ENCODE measurements around the gene REG1B. TPM values are rescaled to one million over a fixed set of nuclear protein-coding genes. Genes with fewer than 3 reads are reported as not detected.

The REG1B gene
- polyA plus RNA-seq, 1 donor = 0.24 TPM

- H3K4me1 ChIP-seq (ENCODE audit: control insufficient read depth, insufficient read depth, low read length) = peaks cover 14% of the 10 kb centered on the region
- H3K4me3 ChIP-seq (ENCODE audit: low read length) = no peak overlapping the region
- DNase-seq = peak; percentile 13 to 70
- WGBS (ENCODE audit: insufficient coverage, low lambda C conversion rate) = no CpG with 5 or more reads among the region's 2 CpGs
- no peaks in the 10 kb centered on the region for H3K36me3 ChIP-seq (ENCODE audit: control insufficient read depth, insufficient read depth, low read length)
- H3K9me3 ChIP-seq (ENCODE audit: control insufficient read depth, low read depth, low read length) = no peaks in the 10 kb centered on the region
- no peak overlapping the region for H3K27ac ChIP-seq (ENCODE audit: low read length)
- no peaks in the 10 kb centered on the region for H3K27me3 ChIP-seq (ENCODE audit: control insufficient read depth, insufficient read depth, low read length)
Observed at GRCh38 chr2:79116997-79117928, 29.5 kb upstream of the REG1B start.

GRCh38 chr2:79114797-79115494, 27.2 kb upstream of the REG1B start:
- DNase-seq = peak; percentile 7 to 44
- WGBS (ENCODE audit: insufficient coverage, low lambda C conversion rate) = no CpG with 5 or more reads among the region's 3 CpGs
- Histone ChIP-seq H3K36me3 (ENCODE audit: control insufficient read depth, insufficient read depth, low read length) (no peaks in the 10 kb centered on the region), H3K4me1 (ENCODE audit: control insufficient read depth, insufficient read depth, low read length) (peaks cover 14% of the 10 kb centered on the region), H3K4me3 (ENCODE audit: low read length) (no peak overlapping the region), H3K9me3 (ENCODE audit: control insufficient read depth, low read depth, low read length) (no peaks in the 10 kb centered on the region), H3K27me3 (ENCODE audit: control insufficient read depth, insufficient read depth, low read length) (no peaks in the 10 kb centered on the region), H3K27ac (ENCODE audit: low read length) (no peak overlapping the region)

- H3K36me3 ChIP-seq (ENCODE audit: control insufficient read depth, insufficient read depth, low read length) = no peaks in the 10 kb centered on the region
- peaks cover 14% of the 10 kb centered on the region for H3K4me1 ChIP-seq (ENCODE audit: control insufficient read depth, insufficient read depth, low read length)
- H3K27ac ChIP-seq (ENCODE audit: low read length) = no peak overlapping the region
- no peak for DNase-seq
- H3K27me3 ChIP-seq (ENCODE audit: control insufficient read depth, insufficient read depth, low read length) = no peaks in the 10 kb centered on the region
- 100% methylated on average over 2 of the region's 3 CpGs for WGBS (ENCODE audit: insufficient coverage, low lambda C conversion rate)
- H3K4me3 ChIP-seq (ENCODE audit: low read length) = no peak overlapping the region
- H3K9me3 ChIP-seq (ENCODE audit: control insufficient read depth, low read depth, low read length) = no peaks in the 10 kb centered on the region
Observed at GRCh38 chr2:79112269-79112668, 24.5 kb upstream of the REG1B start.

- Histone ChIP-seq H3K4me1 (ENCODE audit: control insufficient read depth, insufficient read depth, low read length) (peaks cover 17% of the 10 kb centered on the region), H3K9me3 (ENCODE audit: control insufficient read depth, low read depth, low read length) (peaks cover 10% of the 10 kb centered on the region), H3K4me3 (ENCODE audit: low read length) (no peak overlapping the region), H3K27ac (ENCODE audit: low read length) (no peak overlapping the region), H3K27me3 (ENCODE audit: control insufficient read depth, insufficient read depth, low read length) (no peaks in the 10 kb centered on the region), H3K36me3 (ENCODE audit: control insufficient read depth, insufficient read depth, low read length) (no peaks in the 10 kb centered on the region)
- DNase-seq = no peak
- WGBS (ENCODE audit: insufficient coverage, low lambda C conversion rate) = 80% methylated on average over 1 of the region's 2 CpGs
Observed at GRCh38 chr2:79105259-79105658, 17.5 kb upstream of the REG1B start.

- H3K27ac ChIP-seq (ENCODE audit: low read length) = peak overlapping the region; percentile 50
- no peaks in the 10 kb centered on the region for H3K27me3 ChIP-seq (ENCODE audit: control insufficient read depth, insufficient read depth, low read length)
- peaks cover 10% of the 10 kb centered on the region for H3K9me3 ChIP-seq (ENCODE audit: control insufficient read depth, low read depth, low read length)
- no CpG with 5 or more reads among the region's 2 CpGs for WGBS (ENCODE audit: insufficient coverage, low lambda C conversion rate)
- peak; percentile 79 to 92 for DNase-seq
- H3K4me1 ChIP-seq (ENCODE audit: control insufficient read depth, insufficient read depth, low read length) = peaks cover 17% of the 10 kb centered on the region
- H3K36me3 ChIP-seq (ENCODE audit: control insufficient read depth, insufficient read depth, low read length) = no peaks in the 10 kb centered on the region
- no peak overlapping the region for H3K4me3 ChIP-seq (ENCODE audit: low read length)
Observed at GRCh38 chr2:79103214-79103613, 15.4 kb upstream of the REG1B start.

- WGBS (ENCODE audit: insufficient coverage, low lambda C conversion rate) = 100% methylated on average over 1 of the region's 2 CpGs
- Histone ChIP-seq H3K27ac (ENCODE audit: low read length) (no peak overlapping the region), H3K36me3 (ENCODE audit: control insufficient read depth, insufficient read depth, low read length) (no peaks in the 10 kb centered on the region), H3K27me3 (ENCODE audit: control insufficient read depth, insufficient read depth, low read length) (no peaks in the 10 kb centered on the region), H3K4me3 (ENCODE audit: low read length) (no peak overlapping the region), H3K9me3 (ENCODE audit: control insufficient read depth, low read depth, low read length) (peaks cover 14% of the 10 kb centered on the region), H3K4me1 (ENCODE audit: control insufficient read depth, insufficient read depth, low read length) (peaks cover 17% of the 10 kb centered on the region)
- no peak for DNase-seq
Observed at GRCh38 chr2:79101024-79101423, 13.2 kb upstream of the REG1B start.

GRCh38 chr2:79100285-79100684, 12.5 kb upstream of the REG1B start:
- Histone ChIP-seq H3K4me1 (ENCODE audit: control insufficient read depth, insufficient read depth, low read length) (peaks cover 17% of the 10 kb centered on the region), H3K36me3 (ENCODE audit: control insufficient read depth, insufficient read depth, low read length) (no peaks in the 10 kb centered on the region), H3K9me3 (ENCODE audit: control insufficient read depth, low read depth, low read length) (peaks cover 14% of the 10 kb centered on the region), H3K27me3 (ENCODE audit: control insufficient read depth, insufficient read depth, low read length) (no peaks in the 10 kb centered on the region), H3K27ac (ENCODE audit: low read length) (no peak overlapping the region), H3K4me3 (ENCODE audit: low read length) (no peak overlapping the region)
- DNase-seq = no peak
- 100% methylated on average over 1 of the region's 1 CpG for WGBS (ENCODE audit: insufficient coverage, low lambda C conversion rate)

GRCh38 chr2:79099140-79099686, 11.4 kb upstream of the REG1B start:
- no peak for DNase-seq
- 80% methylated on average over 1 of the region's 7 CpGs for WGBS (ENCODE audit: insufficient coverage, low lambda C conversion rate)
- no peaks in the 10 kb centered on the region for H3K36me3 ChIP-seq (ENCODE audit: control insufficient read depth, insufficient read depth, low read length)
- peaks cover 14% of the 10 kb centered on the region for H3K9me3 ChIP-seq (ENCODE audit: control insufficient read depth, low read depth, low read length)
- no peak overlapping the region for H3K4me3 ChIP-seq (ENCODE audit: low read length)
- H3K27ac ChIP-seq (ENCODE audit: low read length) = no peak overlapping the region
- H3K4me1 ChIP-seq (ENCODE audit: control insufficient read depth, insufficient read depth, low read length) = peaks cover 13% of the 10 kb centered on the region
- no peaks in the 10 kb centered on the region for H3K27me3 ChIP-seq (ENCODE audit: control insufficient read depth, insufficient read depth, low read length)

- WGBS (ENCODE audit: insufficient coverage, low lambda C conversion rate) = 100% methylated on average over 1 of the region's 6 CpGs
- H3K9me3 ChIP-seq (ENCODE audit: control insufficient read depth, low read depth, low read length) = peaks cover 14% of the 10 kb centered on the region
- no peaks in the 10 kb centered on the region for H3K27me3 ChIP-seq (ENCODE audit: control insufficient read depth, insufficient read depth, low read length)
- H3K27ac ChIP-seq (ENCODE audit: low read length) = no peak overlapping the region
- H3K4me1 ChIP-seq (ENCODE audit: control insufficient read depth, insufficient read depth, low read length) = peaks cover 2% of the 10 kb centered on the region
- no peaks in the 10 kb centered on the region for H3K36me3 ChIP-seq (ENCODE audit: control insufficient read depth, insufficient read depth, low read length)
- H3K4me3 ChIP-seq (ENCODE audit: low read length) = no peak overlapping the region
- no peak for DNase-seq
Observed at GRCh38 chr2:79097843-79098242, 10.1 kb upstream of the REG1B start.

- no peaks in the 10 kb centered on the region for H3K27me3 ChIP-seq (ENCODE audit: control insufficient read depth, insufficient read depth, low read length)
- WGBS (ENCODE audit: insufficient coverage, low lambda C conversion rate) = no CpG with 5 or more reads among the region's 4 CpGs
- H3K27ac ChIP-seq (ENCODE audit: low read length) = no peak overlapping the region
- no peaks in the 10 kb centered on the region for H3K36me3 ChIP-seq (ENCODE audit: control insufficient read depth, insufficient read depth, low read length)
- no peak overlapping the region for H3K4me3 ChIP-seq (ENCODE audit: low read length)
- H3K9me3 ChIP-seq (ENCODE audit: control insufficient read depth, low read depth, low read length) = no peaks in the 10 kb centered on the region
- peak; percentile 37 to 77 for DNase-seq
- H3K4me1 ChIP-seq (ENCODE audit: control insufficient read depth, insufficient read depth, low read length) = peaks cover 4% of the 10 kb centered on the region
Observed at GRCh38 chr2:79090693-79091092, 2.9 kb upstream of the REG1B start.
